ENCODE data around the gene LRBA. TPM values are rescaled to one million over a fixed set of nuclear protein-coding genes. Genes with fewer than 3 reads are reported as not detected.

LRBA gene
- total and polyA plus RNA-seq, 2 donors (not counting 1 experiment from before 2014, with no cell fraction given): 16.4 to 36.7 TPM

- Histone ChIP-seq H3K27me3 (ENCODE audit: control insufficient read depth, insufficient read depth, low read length) (no peaks in the 10 kb centered on the region), H3K79me2 (ENCODE audit: control insufficient read depth, insufficient read depth, low read length) (no peaks in the 10 kb centered on the region), H3K27ac (ENCODE audit: insufficient read depth, low read length) (peak overlapping the region; percentile 53), H3K9me3 (ENCODE audit: control insufficient read depth, insufficient read depth, low read depth, low read length) (no peaks in the 10 kb centered on the region), H3K4me2 (ENCODE audit: extremely low read depth, insufficient read depth, low read length) (peak overlapping the region; percentile 63), H3K36me3 (ENCODE audit: control insufficient read depth, insufficient read depth, low read length) (no peaks in the 10 kb centered on the region), H2AFZ (ENCODE audit: low read length) (peak overlapping the region; percentile 22), H3K4me3 (replicated peaks in 1 of 4; ENCODE audit: control extremely low read depth in 1 of 4, insufficient read depth in 1 of 4, low read depth in 3 of 4, low read length in 4 of 4) (no peak overlapping the region), H3K4me1 (ENCODE audit: control insufficient read depth, extremely low read depth, insufficient read depth, low read length) (peaks cover 27% of the 10 kb centered on the region), H3K9ac (ENCODE audit: insufficient read depth, low read length) (no peak overlapping the region), H4K20me1 (ENCODE audit: control insufficient read depth, extremely low read depth, insufficient read depth, low read length) (no peaks in the 10 kb centered on the region)
- peak; percentile 73 to 97 for DNase-seq (ENCODE audit: low read depth in 2 of 2)
- TF ChIP-seq EZH2 (IDR thresholded peaks at IDR 0.05; ENCODE audit: low read length, missing control alignments) (no peak), CTCF (conservative IDR thresholded peaks at IDR 0.05 in 1 of 2, IDR thresholded peaks at IDR 0.05 in 1 of 2; ENCODE audit: low read depth in 1 of 2, low read length in 2 of 2) (no peak)
Observed at GRCh38 chr4:150280081-150280895, 734.8 kb downstream of the LRBA start.

DNA sequence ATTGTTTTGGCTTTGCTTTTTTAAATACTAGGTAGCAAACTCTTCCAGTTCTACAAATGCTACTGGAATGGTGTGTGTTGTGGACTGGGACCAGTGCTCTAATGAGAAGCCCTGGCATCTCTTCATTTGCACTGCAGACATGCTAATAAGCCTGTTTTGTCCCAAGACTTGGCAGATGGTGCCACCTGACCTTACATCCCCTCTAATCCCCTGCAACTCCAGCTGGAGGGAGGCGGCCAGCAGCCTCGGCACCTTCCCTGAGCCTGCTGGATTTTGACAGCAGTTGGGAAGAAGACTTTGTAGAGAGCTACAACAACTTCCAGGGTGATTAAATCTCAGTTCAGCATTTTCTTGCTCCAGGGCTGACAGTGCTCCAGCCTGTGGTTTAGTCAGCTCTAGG, 736.9 kb downstream of the LRBA start:
- Histone ChIP-seq H3K4me2 (ENCODE audit: extremely low read depth, insufficient read depth, low read length) (no peak overlapping the region), H4K20me1 (ENCODE audit: control insufficient read depth, extremely low read depth, insufficient read depth, low read length) (no peaks in the 10 kb centered on the region), H3K9ac (ENCODE audit: insufficient read depth, low read length) (no peak overlapping the region)

DNA sequence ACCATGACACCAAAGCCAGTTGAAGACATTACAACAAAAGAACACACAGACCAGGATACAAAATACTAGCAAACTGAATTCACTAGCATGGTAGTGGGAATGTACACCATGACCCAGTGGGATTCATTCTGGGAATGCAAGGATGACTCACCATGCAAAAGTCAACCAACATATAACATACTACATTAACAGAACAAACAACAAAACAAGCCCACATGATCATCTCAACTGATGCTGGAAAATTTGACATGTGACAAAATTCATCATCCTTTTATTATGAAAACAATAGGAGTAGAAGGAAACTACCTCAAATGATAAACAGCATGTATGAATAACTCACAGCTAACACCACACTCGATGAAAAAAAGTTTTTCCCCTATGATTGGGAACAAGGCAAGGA, 746.6 kb downstream of the LRBA start:
- H3K79me2 ChIP-seq (ENCODE audit: control insufficient read depth, insufficient read depth, low read length): no peaks in the 10 kb centered on the region
- H3K27me3 ChIP-seq (ENCODE audit: control insufficient read depth, insufficient read depth, low read length): no peaks in the 10 kb centered on the region
- no peaks in the 10 kb centered on the region for H4K20me1 ChIP-seq (ENCODE audit: control insufficient read depth, extremely low read depth, insufficient read depth, low read length)
- no peaks in the 10 kb centered on the region for H3K9me3 ChIP-seq (ENCODE audit: control insufficient read depth, insufficient read depth, low read depth, low read length)
- peak in 1 of 2 donors; percentile 40 for DNase-seq (ENCODE audit: low read depth in 2 of 2)
- H2AFZ ChIP-seq (ENCODE audit: low read length): no peak overlapping the region
- TF ChIP-seq EZH2 (IDR thresholded peaks at IDR 0.05; ENCODE audit: low read length, missing control alignments) (no peak), CTCF (conservative IDR thresholded peaks at IDR 0.05 in 1 of 2, IDR thresholded peaks at IDR 0.05 in 1 of 2; ENCODE audit: low read depth in 1 of 2, low read length in 2 of 2) (no peak)
- H3K27ac ChIP-seq (ENCODE audit: insufficient read depth, low read length): no peak overlapping the region
- peaks cover 7% of the 10 kb centered on the region for H3K4me1 ChIP-seq (ENCODE audit: control insufficient read depth, extremely low read depth, insufficient read depth, low read length)
- no peak overlapping the region for H3K9ac ChIP-seq (ENCODE audit: insufficient read depth, low read length)
- H3K36me3 ChIP-seq (ENCODE audit: control insufficient read depth, insufficient read depth, low read length): no peaks in the 10 kb centered on the region
- H3K4me3 ChIP-seq (replicated peaks in 1 of 4; ENCODE audit: control extremely low read depth in 1 of 4, insufficient read depth in 1 of 4, low read depth in 3 of 4, low read length in 4 of 4): no peak overlapping the region
- H3K4me2 ChIP-seq (ENCODE audit: extremely low read depth, insufficient read depth, low read length): no peak overlapping the region

More for the DNA sequence above, 736.9 kb downstream of the LRBA start:
- Histone ChIP-seq H3K36me3 (ENCODE audit: control insufficient read depth, insufficient read depth, low read length) (no peaks in the 10 kb centered on the region), H2AFZ (ENCODE audit: low read length) (no peak overlapping the region), H3K9me3 (ENCODE audit: control insufficient read depth, insufficient read depth, low read depth, low read length) (no peaks in the 10 kb centered on the region), H3K27ac (ENCODE audit: insufficient read depth, low read length) (no peak overlapping the region), H3K4me3 (replicated peaks in 1 of 4; ENCODE audit: control extremely low read depth in 1 of 4, insufficient read depth in 1 of 4, low read depth in 3 of 4, low read length in 4 of 4) (no peak overlapping the region), H3K79me2 (ENCODE audit: control insufficient read depth, insufficient read depth, low read length) (no peaks in the 10 kb centered on the region), H3K27me3 (ENCODE audit: control insufficient read depth, insufficient read depth, low read length) (no peaks in the 10 kb centered on the region), H3K4me1 (ENCODE audit: control insufficient read depth, extremely low read depth, insufficient read depth, low read length) (peaks cover 20% of the 10 kb centered on the region)
- TF ChIP-seq EZH2 (IDR thresholded peaks at IDR 0.05; ENCODE audit: low read length, missing control alignments): no peak
- TF ChIP-seq CTCF (conservative IDR thresholded peaks at IDR 0.05 in 1 of 2, IDR thresholded peaks at IDR 0.05 in 1 of 2; ENCODE audit: low read depth in 1 of 2, low read length in 2 of 2): no peak
- DNase-seq (ENCODE audit: low read depth in 2 of 2): no peak

Measured in fibroblast of lung (primary cell).